HepG2 (cell line): ENCODE data around the gene PPP1R18. TPM values are rescaled to one million over a fixed set of nuclear protein-coding genes. Genes with fewer than 3 reads are reported as not detected.

ENCODE experiments used
- ARID5B ChIP-seq: IDR thresholded peaks from 2 replicates; pipeline ENCODE4 v1.4.0; 2020; ENCODE audit warnings: mild to moderate bottlenecking, missing genetic modification reagents
- CREB3 ChIP-seq: sonication (generic); formaldehyde crosslinking; IDR thresholded peaks from 2 replicates; pipeline ENCODE4 v1.5.0; 2020; ENCODE audit warnings: missing genetic modification reagents
- DPF2 ChIP-seq: sonication (generic); formaldehyde crosslinking; IDR thresholded peaks from 2 replicates; pipeline ENCODE4 v1.4.0; 2020; ENCODE audit warnings: mild to moderate bottlenecking, low read depth, missing genetic modification reagents, borderline replicate concordance
- HMGXB3 ChIP-seq: sonication (generic); formaldehyde crosslinking; IDR thresholded peaks from 2 replicates; pipeline ENCODE4 v1.4.0; 2020; ENCODE audit warnings: missing genetic modification reagents, borderline replicate concordance
- KDM2A ChIP-seq: sonication (generic); formaldehyde crosslinking; IDR thresholded peaks from 2 replicates; pipeline ENCODE4 v1.4.0; 2020; ENCODE audit warnings: low read depth, missing genetic modification reagents, borderline replicate concordance
- KDM3A ChIP-seq: IDR thresholded peaks from 2 replicates; pipeline ENCODE4 v1.6.1; 2018; ENCODE audit warnings: low read depth, missing compliant biosample characterization
- KDM5A ChIP-seq: fragments of 200-600 bp; sonication (generic); IDR thresholded peaks from 2 replicates; pipeline ENCODE4 v1.7.0; 2018; ENCODE audit warnings: antibody characterized with exemption, mild to moderate bottlenecking, low read length, borderline replicate concordance
- MEIS2 ChIP-seq: sonication (generic); formaldehyde crosslinking; IDR thresholded peaks from 2 replicates; pipeline ENCODE4 v1.9.0; 2021; ENCODE audit warnings: mild to moderate bottlenecking, missing genetic modification reagents
- MNT ChIP-seq: fragments of 450-650 bp; IDR thresholded peaks from 2 replicates; pipeline ENCODE4 v1.6.1; 2016
- MTERF4 ChIP-seq: sonication (generic); formaldehyde crosslinking; IDR thresholded peaks from 2 replicates; pipeline ENCODE4 v1.8.0; 2023; ENCODE audit warnings: mild to moderate bottlenecking, missing genetic modification reagents
- MYC ChIP-seq: sonication (generic); formaldehyde crosslinking; IDR thresholded peaks from 2 replicates; pipeline ENCODE4 v1.9.0; 2021; ENCODE audit warnings: missing genetic modification reagents, borderline replicate concordance
- ZFP36L2 ChIP-seq: sonication (generic); formaldehyde crosslinking; IDR thresholded peaks from 2 replicates; pipeline ENCODE4 v1.4.0; 2020; ENCODE audit warnings: missing genetic modification reagents
- ZFP41 ChIP-seq: sonication (generic); formaldehyde crosslinking; IDR thresholded peaks from 2 replicates; pipeline ENCODE4 v1.4.0; 2020; ENCODE audit warnings: mild to moderate bottlenecking, missing genetic modification reagents, borderline replicate concordance
- ZFYVE20 ChIP-seq: sonication (generic); formaldehyde crosslinking; IDR thresholded peaks from 2 replicates; pipeline ENCODE4 v1.8.0; 2023; ENCODE audit warnings: low read depth, mild to moderate bottlenecking, moderate library complexity, missing genetic modification reagents, borderline replicate concordance
- ZNF510 ChIP-seq: sonication (generic); formaldehyde crosslinking; IDR thresholded peaks from 2 replicates; pipeline ENCODE4 v1.4.0; 2020; ENCODE audit warnings: low read depth, mild to moderate bottlenecking, missing genetic modification reagents
- ZNF747 ChIP-seq: sonication (generic); formaldehyde crosslinking; IDR thresholded peaks from 2 replicates; pipeline ENCODE4 v1.8.1; 2023; ENCODE audit warnings: missing genetic modification reagents, mild to moderate bottlenecking, borderline replicate concordance
- ZNF792 ChIP-seq: IDR thresholded peaks from 2 replicates; pipeline ENCODE4 v1.6.1; 2016
- polyA plus RNA-seq, 8 experiments: library from polyadenylated mRNA; depleted of rRNA in 3 of 8; stranded (reverse) in 7 of 8; unstranded in 1 of 8; fragments of >200 nt; fragmentation: Illumina TruSeq in 4 of 8; extraction: Trizol in 4 of 8; gene quantifications; 2 replicates each; pipeline versions ENCODE4 v1.2.1 to v1.2.3, GENCODE V29; 2011 to 2016; ENCODE audit warnings: low read depth in 4 of 8, missing spikeins in 1 of 8, mixed read lengths in 1 of 8; ENCODE audit not compliant: insufficient read depth in 1 of 8
- total RNA-seq, 5 experiments: library from RNA; depleted of rRNA; stranded (reverse); fragments of >200 nt; fragmentation: Illumina TruSeq; extraction: Trizol; gene quantifications; 2 replicates each; pipeline ENCODE4 v1.2.3, GENCODE V29; 2016; ENCODE audit warnings: low read depth in 1 of 5

Gene PPP1R18
- total and polyA plus RNA-seq, 2 of the 13 experiments (the other 11 are each of a cell fraction or from before 2014, with no cell fraction given) = 4.9 to 9.2 TPM

GRCh38 chr6:30687659-30688431 is 1.4 kb upstream of the PPP1R18 start (continued):
- no peak for TF ChIP-seq ZFYVE20
- no peak for TF ChIP-seq MTERF4 (CRISPR knock-in tag)
- no peak for TF ChIP-seq KDM3A
- no peak for TF ChIP-seq ZNF510
- no peak for TF ChIP-seq ZFP36L2 (CRISPR knock-in tag)
- no peak for TF ChIP-seq HMGXB3 (CRISPR knock-in tag)
- no peak for TF ChIP-seq KDM2A
- TF ChIP-seq ARID5B (CRISPR knock-in tag) = 0 out of 2 replicates have a peak, but pooled peaks have one; percentile 2
- TF ChIP-seq KDM5A = no peak
- no peak for TF ChIP-seq ZNF747 (CRISPR knock-in tag)
- no peak for TF ChIP-seq ZFP41
- no peak for TF ChIP-seq ZNF792 (CRISPR knock-in tag)
- TF ChIP-seq CREB3 (CRISPR knock-in tag) = no peak
- no peak for TF ChIP-seq DPF2 (CRISPR knock-in tag)
- no peak for TF ChIP-seq MEIS2
- no peak; the same call in 1 of the 2 replicates for TF ChIP-seq MYC
- TF ChIP-seq MNT = no peak
